Iris pigment epithelial cell (primary cell): ENCODE results near the gene SFRP2.

Experiments used
- DNase-seq: peaks from one replicate; pipeline ENCODE4 v3.0.0-alpha.2; 2011; ENCODE audit warnings: low read depth

Gene SFRP2, protein sequence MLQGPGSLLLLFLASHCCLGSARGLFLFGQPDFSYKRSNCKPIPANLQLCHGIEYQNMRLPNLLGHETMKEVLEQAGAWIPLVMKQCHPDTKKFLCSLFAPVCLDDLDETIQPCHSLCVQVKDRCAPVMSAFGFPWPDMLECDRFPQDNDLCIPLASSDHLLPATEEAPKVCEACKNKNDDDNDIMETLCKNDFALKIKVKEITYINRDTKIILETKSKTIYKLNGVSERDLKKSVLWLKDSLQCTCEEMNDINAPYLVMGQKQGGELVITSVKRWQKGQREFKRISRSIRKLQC

DNA sequence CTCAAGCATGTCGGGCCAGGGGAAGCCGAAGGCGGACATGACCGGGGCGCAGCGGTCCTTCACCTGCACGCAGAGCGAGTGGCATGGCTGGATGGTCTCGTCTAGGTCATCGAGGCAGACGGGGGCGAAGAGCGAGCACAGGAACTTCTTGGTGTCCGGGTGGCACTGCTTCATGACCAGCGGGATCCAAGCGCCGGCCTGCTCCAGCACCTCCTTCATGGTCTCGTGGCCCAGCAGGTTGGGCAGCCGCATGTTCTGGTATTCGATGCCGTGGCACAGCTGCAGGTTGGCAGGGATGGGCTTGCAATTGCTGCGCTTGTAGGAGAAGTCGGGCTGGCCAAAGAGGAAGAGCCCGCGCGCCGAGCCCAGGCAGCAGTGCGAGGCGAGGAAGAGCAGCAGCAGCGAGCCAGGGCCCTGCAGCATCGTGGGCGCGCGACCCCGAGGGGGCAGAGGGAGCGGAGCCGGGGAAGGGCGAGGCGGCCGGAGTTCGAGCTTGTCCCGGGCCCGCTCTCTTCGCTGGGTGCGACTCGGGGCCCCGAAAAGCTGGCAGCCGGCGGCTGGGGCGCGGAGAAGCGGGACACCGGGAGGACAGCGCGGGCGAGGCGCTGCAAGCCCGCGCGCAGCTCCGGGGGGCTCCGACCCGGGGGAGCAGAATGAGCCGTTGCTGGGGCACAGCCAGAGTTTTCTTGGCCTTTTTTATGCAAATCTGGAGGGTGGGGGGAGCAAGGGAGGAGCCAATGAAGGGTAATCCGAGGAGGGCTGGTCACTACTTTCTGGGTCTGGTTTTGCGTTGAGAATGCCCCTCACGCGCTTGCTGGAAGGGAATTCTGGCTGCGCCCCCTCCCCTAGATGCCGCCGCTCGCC, at the start of gene SFRP2:
SFRP2 (minus strand) TSS at position 671 of the 864 bp plus-strand sequence; CDS start at position 423, 248 bp downstream.
- DNase-seq: no peak

- DNase-seq: no peak
Measured at GRCh38 chr4:153838564-153838963, 49.7 kb upstream of the SFRP2 start.

DNA sequence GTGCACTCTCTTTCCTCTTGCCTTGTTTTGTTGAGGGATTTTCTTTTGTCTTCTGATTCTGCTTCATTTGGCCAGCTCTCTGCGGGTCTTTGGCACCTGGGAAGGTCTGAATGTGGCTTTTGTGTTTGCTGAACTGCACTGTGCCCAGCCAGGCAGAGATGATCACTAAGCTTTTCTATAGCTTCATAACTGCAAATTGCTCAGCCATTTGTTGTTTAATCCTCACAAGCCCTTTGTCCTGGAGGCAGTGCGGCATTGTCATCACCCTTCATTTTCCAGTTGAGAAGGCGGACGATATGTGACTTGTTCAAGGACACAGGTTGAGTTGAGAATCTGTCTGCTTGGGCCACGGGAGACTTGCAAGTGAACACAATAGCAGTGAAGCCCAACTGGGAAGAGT, 46.0 kb upstream of the SFRP2 start:
- DNase-seq: no peak

- no peak for DNase-seq
Measured at GRCh38 chr4:153832720-153833287, 43.9 kb upstream of the SFRP2 start.

DNA sequence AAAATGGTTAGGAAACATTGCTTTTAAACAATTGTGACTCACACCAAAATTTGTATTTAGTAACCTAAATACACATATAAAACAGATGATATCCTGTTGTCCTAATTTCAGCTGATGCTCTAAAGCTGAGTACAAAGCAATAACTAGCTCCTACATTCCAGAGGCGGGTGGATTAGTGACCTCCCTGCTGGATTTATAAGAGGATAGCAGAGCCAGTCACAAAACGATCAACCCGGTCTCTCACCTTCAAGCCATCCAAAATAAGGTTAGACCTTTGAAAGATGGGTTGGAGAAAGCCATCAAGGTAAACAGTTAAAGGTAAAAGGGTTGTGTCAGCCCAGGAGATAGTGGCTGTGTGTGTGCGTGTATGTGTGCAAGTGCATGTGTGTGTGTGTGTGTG, 43.2 kb upstream of the SFRP2 start:
- no peak for DNase-seq

DNA sequence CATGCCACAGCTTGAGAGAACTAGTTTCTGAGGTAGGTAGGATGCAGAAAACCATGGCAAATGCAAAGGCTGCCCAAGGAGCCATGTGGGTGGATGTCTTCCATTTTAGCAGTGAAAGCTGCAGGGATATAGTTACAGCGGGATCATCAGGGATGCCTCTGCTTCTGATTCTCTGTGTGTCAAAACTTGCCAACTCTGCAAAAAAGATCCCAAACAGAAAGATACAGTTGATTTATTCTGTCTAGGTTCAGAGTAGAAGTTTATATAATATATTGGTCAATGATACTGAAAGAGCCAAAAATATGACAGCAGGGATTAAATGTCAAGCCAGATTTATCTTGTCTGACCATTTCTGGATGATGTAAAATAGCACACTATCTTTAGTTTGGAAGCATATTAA, 42.4 kb upstream of the SFRP2 start:
- no peak for DNase-seq

DNA sequence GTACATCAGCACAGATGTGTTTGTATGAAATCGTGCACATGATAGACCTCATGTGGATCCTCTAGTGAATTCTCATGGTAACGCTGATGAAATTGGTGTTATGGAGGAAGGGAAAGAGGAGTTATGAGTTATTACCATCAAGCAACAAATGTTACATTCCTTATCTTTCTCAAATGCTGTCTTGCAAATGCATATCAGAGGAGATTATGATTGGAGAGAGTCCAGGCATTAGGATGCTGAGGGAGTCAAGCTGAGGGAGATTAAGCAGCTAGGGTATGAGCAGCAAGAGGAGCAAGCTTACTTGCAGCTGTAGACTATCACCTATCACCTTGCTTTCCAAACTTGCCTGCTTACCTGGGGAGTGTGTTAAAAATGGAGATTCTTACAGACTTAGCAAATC, 36.8 kb upstream of the SFRP2 start:
- no peak for DNase-seq

- no peak for DNase-seq
Measured at GRCh38 chr4:153825126-153825525, 36.2 kb upstream of the SFRP2 start.

DNA sequence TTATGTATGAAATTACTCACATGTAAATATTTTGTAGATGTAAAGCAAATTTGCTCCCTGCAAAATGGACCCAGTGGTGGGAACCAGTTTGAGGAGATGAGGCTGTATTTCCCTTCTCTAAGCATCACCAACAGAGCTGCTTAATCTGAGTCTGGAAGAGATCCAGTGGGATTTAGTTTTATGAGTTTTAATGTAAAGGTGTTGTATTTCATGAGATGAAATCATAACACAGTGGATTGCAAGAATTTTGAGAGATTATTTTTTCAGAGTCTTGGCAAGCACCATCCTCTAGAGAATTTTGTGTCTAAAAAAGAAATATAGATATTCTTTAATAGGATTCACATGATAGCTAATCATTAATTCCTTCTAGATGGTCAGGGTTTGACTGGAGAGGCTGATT, 35.6 kb upstream of the SFRP2 start:
- no peak for DNase-seq

GRCh38 chr4:153823483-153823882, 34.6 kb upstream of the SFRP2 start:
- no peak for DNase-seq

DNA sequence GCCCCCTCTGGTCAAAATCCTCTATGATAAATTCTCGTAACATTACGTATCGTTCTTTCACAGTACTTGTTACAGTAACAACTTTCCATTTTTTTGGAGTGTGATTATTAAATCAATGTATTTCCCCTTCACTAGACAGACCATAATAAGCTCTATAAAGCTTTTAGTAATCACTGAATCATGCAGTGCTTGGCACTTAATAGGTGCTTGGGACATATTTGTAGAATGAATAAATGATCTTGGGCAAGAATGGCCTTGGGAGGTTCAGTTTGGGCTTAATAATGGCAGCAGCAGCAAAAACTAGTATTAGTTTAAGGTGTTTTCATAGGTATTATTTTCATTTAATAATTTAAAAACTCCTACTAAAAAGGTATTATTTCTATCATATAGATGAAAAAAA, 33.4 kb upstream of the SFRP2 start:
- no peak for DNase-seq

DNA sequence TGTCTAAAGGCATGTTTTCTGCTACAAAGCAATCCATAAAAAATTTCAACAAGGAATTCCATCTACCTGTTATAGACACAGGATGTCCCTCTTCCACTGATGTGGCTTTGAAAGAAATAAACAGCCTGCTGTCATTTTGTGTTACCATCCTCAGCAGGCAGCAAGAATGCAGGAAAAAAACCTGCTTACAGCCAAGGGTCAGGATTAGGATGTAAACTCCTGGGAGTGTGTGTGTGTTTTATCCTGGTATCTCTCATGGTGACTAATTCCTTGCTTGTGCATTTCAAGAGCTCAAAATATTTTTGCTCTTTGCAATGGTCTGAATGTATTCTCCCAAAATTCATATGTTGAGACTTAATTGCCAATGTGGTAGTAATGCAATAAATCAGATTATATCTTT, 28.6 kb upstream of the SFRP2 start:
- no peak for DNase-seq

DNA sequence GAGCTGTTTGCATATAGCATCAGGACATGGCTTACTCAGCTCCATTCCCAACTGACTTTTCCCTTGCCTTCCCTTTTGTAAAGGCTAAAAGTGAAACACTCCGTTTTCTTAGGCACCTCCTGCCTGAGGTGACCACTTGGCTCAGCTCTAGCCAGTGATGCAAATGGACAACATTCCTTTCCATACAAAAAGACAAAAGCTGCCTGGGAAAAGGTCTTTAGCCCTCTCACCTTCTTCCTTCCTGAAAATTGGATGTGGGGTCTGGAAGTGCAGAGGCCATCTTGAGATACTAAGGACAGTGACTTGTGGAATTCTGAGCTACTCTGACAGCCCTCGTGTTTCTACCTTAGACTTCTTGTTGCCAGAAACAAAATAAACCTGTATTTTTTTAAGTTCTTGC, 27.7 kb upstream of the SFRP2 start:
- no peak for DNase-seq

DNA sequence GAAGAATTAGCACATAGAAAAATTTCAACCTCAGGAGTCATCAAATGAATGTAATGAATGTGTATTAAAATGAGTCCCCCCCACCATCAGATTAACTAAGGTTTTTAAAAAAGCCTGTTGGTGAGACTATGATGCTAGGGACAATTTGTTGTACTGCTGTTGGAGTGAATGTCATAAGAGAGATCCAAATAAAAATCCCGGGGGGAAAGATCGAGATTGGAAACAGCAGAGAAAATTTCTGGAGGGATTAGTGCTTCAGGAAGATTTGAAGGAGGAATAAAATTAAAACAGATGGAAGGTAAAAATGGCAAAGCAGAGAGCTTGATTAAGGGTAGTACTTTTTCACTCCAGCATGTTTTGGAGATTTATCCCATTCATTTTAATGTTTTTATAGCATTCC, 25.9 kb upstream of the SFRP2 start:
- DNase-seq: no peak

- DNase-seq: no peak
Measured at GRCh38 chr4:153809916-153810810, 21.3 kb upstream of the SFRP2 start.

DNA sequence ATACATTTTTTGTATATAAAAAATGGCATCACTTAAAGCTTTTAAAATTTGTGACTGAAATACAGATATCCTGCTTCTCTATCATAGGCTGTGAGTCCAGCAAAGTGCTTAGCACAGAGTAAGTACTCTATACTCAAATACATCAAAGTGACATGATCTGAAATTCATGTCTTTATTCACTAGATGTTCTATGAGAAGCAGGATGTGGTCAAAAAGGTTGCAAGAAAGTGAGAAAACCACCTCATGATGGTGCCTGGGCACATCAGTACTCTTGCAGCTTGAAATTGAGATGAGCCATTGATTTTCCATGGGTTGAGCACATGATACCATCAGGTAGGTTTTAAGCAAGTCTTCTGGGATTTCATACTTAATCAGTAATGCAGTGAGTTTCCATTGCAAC, 20.4 kb upstream of the SFRP2 start:
- no peak for DNase-seq

GRCh38 chr4:153808175-153808574, 19.3 kb upstream of the SFRP2 start:
- no peak for DNase-seq

GRCh38 chr4:153806073-153806472, 17.2 kb upstream of the SFRP2 start:
- DNase-seq: no peak

GRCh38 chr4:153804722-153805121, 15.8 kb upstream of the SFRP2 start:
- no peak for DNase-seq

GRCh38 chr4:153799694-153800074, 10.8 kb upstream of the SFRP2 start:
- no peak for DNase-seq

- no peak for DNase-seq
Measured at GRCh38 chr4:153798901-153799693, 10.2 kb upstream of the SFRP2 start.
